Natural killer cell (primary cell): Measurements from ENCODE around the gene ENHO. TPM values are rescaled to one million over a fixed set of nuclear protein-coding genes. Genes with fewer than 3 reads are reported as not detected.

Experiments used
- ATAC-seq, 3 donors: fragments of 150-1000 bp in 2 of 3; fragments of 200-7000 bp in 1 of 3; cut with Tn5 transposase; 1 replicate in 1 of 3; 2 replicates in 2 of 3; pipeline ENCODE4 v1.10.0; 2021; ENCODE audit warnings: mild to moderate bottlenecking in 2 of 3, moderate library complexity in 2 of 3
- DNase-seq, 2 donors: peaks; one replicate each; pipeline versions ENCODE4 v3.0.0 to v3.0.0-alpha.2; 2013 to 2021; ENCODE audit warnings: mixed read lengths in 1 of 2
- H3K27ac ChIP-seq: one replicate; pipeline ENCODE4 v1.5.1; 2013; ENCODE audit warnings: mild to moderate bottlenecking, low read length
- H3K27me3 ChIP-seq: one replicate; pipeline ENCODE4 v1.6.1; 2013; ENCODE audit warnings: low read length; ENCODE audit not compliant: control insufficient read depth, insufficient read depth
- H3K36me3 ChIP-seq: one replicate; pipeline ENCODE4 v1.6.1; 2013; ENCODE audit warnings: low read length; ENCODE audit not compliant: control insufficient read depth, insufficient read depth
- H3K4me1 ChIP-seq: one replicate; pipeline ENCODE4 v1.6.1; 2013; ENCODE audit warnings: low read length; ENCODE audit not compliant: control insufficient read depth, insufficient read depth
- H3K4me3 ChIP-seq: one replicate; pipeline ENCODE4 v1.5.1; 2013; ENCODE audit warnings: low read length
- H3K9me3 ChIP-seq: one replicate; pipeline ENCODE4 v1.6.1; 2013; ENCODE audit warnings: low read length; ENCODE audit not compliant: control insufficient read depth, insufficient read depth
- H3K27ac Mint-ChIP-seq, 2 donors: one replicate each; pipeline ENCODE4 v1.8.0; 2022; ENCODE audit warnings: mild to moderate bottlenecking in 2 of 2, mixed read lengths in 2 of 2, moderate library complexity in 1 of 2
- H3K27me3 Mint-ChIP-seq, 2 donors: one replicate each; pipeline ENCODE4 v1.8.0; 2022; ENCODE audit warnings: low read depth in 2 of 2, mixed read lengths in 2 of 2
- H3K36me3 Mint-ChIP-seq: one replicate; pipeline ENCODE4 v1.8.0; 2022; ENCODE audit warnings: mixed read lengths
- H3K4me1 Mint-ChIP-seq, 2 donors: one replicate each; pipeline ENCODE4 v1.8.0; 2022; ENCODE audit warnings: mixed read lengths in 2 of 2
- H3K4me3 Mint-ChIP-seq: one replicate; pipeline ENCODE4 v1.8.0; 2022; ENCODE audit warnings: mild to moderate bottlenecking, moderate library complexity, mixed read lengths
- H3K9me3 Mint-ChIP-seq, 2 donors: one replicate each; pipeline ENCODE4 v1.8.0; 2022; ENCODE audit warnings: mixed read lengths in 2 of 2
- CTCF ChIP-seq: fragments of 200-600 bp; IDR thresholded peaks from one replicate; pipeline ENCODE4 v1.8.0; 2022; ENCODE audit warnings: antibody characterized with exemption
- WGBS: methylation state at CpG from one replicate; pipeline ENCODE4 v1.1.7; 2013; ENCODE audit warnings: missing lambda C conversion rate; ENCODE audit not compliant: insufficient coverage; 5-methylcytosine and 5-hydroxymethylcytosine counted together
- intact Hi-C: fragments of 100-400 bp; cut with micrococcal nuclease; formaldehyde crosslinking; loops from one replicate; pipeline ENCODE4 v1.14.2; 2022
- total RNA-seq, 4 donors: library from RNA; stranded (reverse); fragments of 120-200 nt in 1 of 4; gene quantifications; one replicate each; pipeline versions ENCODE4 v1.2.3 to v1.2.4, GENCODE V29; 2013 to 2022

Gene ENHO
- total RNA-seq, 3 donors from 2014 or later (not counting 1 experiment from before 2014, with no cell fraction given), result 0.34 to 1.7 TPM; not detected in 1

DNA sequence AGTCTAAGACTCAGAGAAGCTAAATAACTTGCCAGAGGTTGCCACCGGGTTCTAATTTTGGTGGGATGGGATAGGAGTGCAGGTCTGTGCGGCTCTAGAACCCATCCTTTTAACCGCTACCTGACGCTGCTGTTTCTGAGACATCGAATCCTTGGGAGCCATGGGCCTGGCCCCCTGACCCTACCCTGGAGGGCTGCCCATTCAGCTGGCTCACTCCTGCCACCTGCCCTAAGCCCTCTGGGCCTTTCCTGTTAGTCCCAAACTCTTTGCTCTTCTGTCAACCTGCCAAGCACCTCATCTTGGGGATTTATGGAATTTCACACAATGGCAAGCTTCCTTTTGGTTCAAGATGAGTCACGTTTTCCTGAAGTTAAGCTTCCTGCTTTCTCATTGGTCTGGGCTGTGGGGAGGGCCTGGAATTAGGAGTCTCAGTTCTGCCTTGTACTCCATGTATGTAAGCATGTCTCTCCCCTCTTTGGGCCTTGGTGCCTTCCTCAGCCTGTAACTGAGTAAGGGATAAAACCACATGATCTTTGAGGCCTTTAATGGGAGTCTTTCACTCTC is 26.6 kb downstream of the ENHO start:
- DNase-seq, result no peak
- no peak overlapping the region for H3K4me3 Mint-ChIP-seq
- Histone ChIP-seq H3K4me1 (no peaks in the 10 kb centered on the region), H3K9me3 (no peaks in the 10 kb centered on the region), H3K4me3 (no peak overlapping the region), H3K27me3 (no peaks in the 10 kb centered on the region), H3K36me3 (no peaks in the 10 kb centered on the region), H3K27ac (no peak overlapping the region)
- no peak overlapping the region for H3K27ac Mint-ChIP-seq
- H3K27me3 Mint-ChIP-seq, result peaks cover 31 to 45% of the 10 kb centered on the region in 2 donors
- 80% methylated on average over 6 of the region's 6 CpGs for WGBS
- peaks cover 0 to 4% of the 10 kb centered on the region in 2 donors for H3K4me1 Mint-ChIP-seq
- no peaks in the 10 kb centered on the region for H3K36me3 Mint-ChIP-seq
- intact Hi-C loops, result no loop called here
- TF ChIP-seq CTCF, result no peak
- no peaks in the 10 kb centered on the region for H3K9me3 Mint-ChIP-seq
- ATAC-seq, result no peak

DNA sequence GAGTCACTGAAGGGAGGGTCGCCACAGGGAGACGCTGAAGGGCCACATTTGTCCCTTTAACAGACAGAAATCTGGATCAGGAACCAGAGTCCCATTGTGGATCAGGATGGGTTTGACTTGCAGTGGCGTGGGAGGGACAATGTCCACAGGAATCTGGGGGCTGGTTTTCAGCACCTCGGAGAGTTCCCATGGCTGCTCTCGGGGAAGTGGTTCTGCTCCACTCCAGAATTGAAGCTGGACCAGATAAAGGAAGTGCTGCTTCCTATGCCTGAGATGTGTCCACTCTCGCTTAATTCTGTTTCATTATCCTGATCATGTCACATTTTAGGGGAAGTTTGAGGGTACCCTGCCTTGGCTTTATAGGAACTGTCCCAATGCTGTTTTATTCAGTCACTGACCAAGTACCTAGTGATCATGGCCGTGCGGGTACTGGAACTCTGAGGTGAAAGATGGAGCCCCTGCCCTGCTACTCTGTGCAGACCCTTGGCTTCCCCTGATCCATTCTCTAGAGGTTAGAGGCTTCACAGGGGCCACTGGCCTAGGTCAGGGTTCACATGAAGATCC is 28.7 kb downstream of the ENHO start:
- Histone ChIP-seq H3K4me1 (no peaks in the 10 kb centered on the region), H3K27me3 (no peaks in the 10 kb centered on the region), H3K4me3 (no peak overlapping the region), H3K9me3 (no peaks in the 10 kb centered on the region), H3K27ac (no peak overlapping the region), H3K36me3 (no peaks in the 10 kb centered on the region)
- Mint-ChIP-seq H3K27me3 (peaks cover 27 to 39% of the 10 kb centered on the region in 2 donors), H3K4me1 (peaks cover 0 to 4% of the 10 kb centered on the region in 2 donors), H3K27ac (no peak overlapping the region), H3K36me3 (no peaks in the 10 kb centered on the region), H3K4me3 (no peak overlapping the region), H3K9me3 (no peaks in the 10 kb centered on the region)
- DNase-seq (peak; percentile 28 to 51), ATAC-seq (peak in 2 of 3 donors; percentile 51 to 65)
- no peak for TF ChIP-seq CTCF
- intact Hi-C loops, result no loop called here
- WGBS, result 38% methylated on average over 8 of the region's 8 CpGs

- Mint-ChIP-seq H3K27ac (no peak overlapping the region), H3K4me1 (peaks cover 0 to 4% of the 10 kb centered on the region in 2 donors), H3K27me3 (peaks cover 31 to 32% of the 10 kb centered on the region in 2 donors), H3K9me3 (no peaks in the 10 kb centered on the region), H3K4me3 (no peak overlapping the region), H3K36me3 (no peaks in the 10 kb centered on the region)
- H3K4me1 ChIP-seq, result no peaks in the 10 kb centered on the region
- WGBS, result 0% methylated on average over 1 of the region's 2 CpGs
- H3K27me3 ChIP-seq, result no peaks in the 10 kb centered on the region
- intact Hi-C loops, result no loop called here
- DNase-seq (no peak), ATAC-seq (no peak)
- no peak overlapping the region for H3K4me3 ChIP-seq
- H3K27ac ChIP-seq, result no peak overlapping the region
- no peak for TF ChIP-seq CTCF
- H3K36me3 ChIP-seq, result no peaks in the 10 kb centered on the region
- H3K9me3 ChIP-seq, result no peaks in the 10 kb centered on the region
Measured at GRCh38 chr9:34492051-34492450, 30.7 kb downstream of the ENHO start.

DNA sequence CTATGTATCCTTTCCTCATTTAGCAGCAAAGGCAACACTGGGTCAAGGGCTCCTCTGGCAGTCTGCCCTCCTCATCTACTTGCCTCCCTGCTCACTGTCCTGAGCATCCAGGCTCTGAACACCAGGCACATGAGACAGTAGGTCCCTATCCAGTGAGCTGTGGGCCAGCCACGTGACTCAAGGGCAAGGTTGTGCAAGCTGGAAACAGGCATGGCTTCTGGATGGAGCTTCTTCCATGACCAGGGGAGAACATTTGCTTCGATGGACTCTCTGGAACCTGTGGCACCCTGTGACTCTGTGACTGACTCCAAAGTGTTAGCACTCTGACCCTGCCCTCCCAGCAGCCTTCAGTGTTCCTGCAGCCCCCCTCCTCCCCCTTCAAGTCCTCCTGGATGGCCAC is 31.2 kb downstream of the ENHO start:
- Histone ChIP-seq H3K27ac (no peak overlapping the region), H3K4me3 (no peak overlapping the region), H3K27me3 (no peaks in the 10 kb centered on the region), H3K9me3 (no peaks in the 10 kb centered on the region), H3K36me3 (no peaks in the 10 kb centered on the region), H3K4me1 (no peaks in the 10 kb centered on the region)
- H3K4me1 Mint-ChIP-seq, result peaks cover 0 to 4% of the 10 kb centered on the region in 2 donors
- no peak for TF ChIP-seq CTCF
- no peaks in the 10 kb centered on the region for H3K9me3 Mint-ChIP-seq
- H3K27me3 Mint-ChIP-seq, result peaks cover 31 to 33% of the 10 kb centered on the region in 2 donors
- WGBS, result 43% methylated on average over 2 of the region's 2 CpGs
- H3K27ac Mint-ChIP-seq, result no peak overlapping the region
- intact Hi-C loops, result no loop called here
- H3K4me3 Mint-ChIP-seq, result no peak overlapping the region
- no peak for ATAC-seq
- DNase-seq, result no peak
- H3K36me3 Mint-ChIP-seq, result no peaks in the 10 kb centered on the region
